Stimulated activated CD8-positive, alpha-beta memory T cell treated with anti-CD3 and anti-CD28 coated beads, Interleukin-4, amount 100 ng/mL, for 48 hours (primary cell): ENCODE results near the gene SGCA.
A peak's percentile ranks its signal among the peaks of the same experiment; 100 is the strongest.

Experiments
- DNase-seq: peaks from one replicate; pipeline ENCODE4 v3.0.0-alpha.2; 2020

Gene SGCA

DNA sequence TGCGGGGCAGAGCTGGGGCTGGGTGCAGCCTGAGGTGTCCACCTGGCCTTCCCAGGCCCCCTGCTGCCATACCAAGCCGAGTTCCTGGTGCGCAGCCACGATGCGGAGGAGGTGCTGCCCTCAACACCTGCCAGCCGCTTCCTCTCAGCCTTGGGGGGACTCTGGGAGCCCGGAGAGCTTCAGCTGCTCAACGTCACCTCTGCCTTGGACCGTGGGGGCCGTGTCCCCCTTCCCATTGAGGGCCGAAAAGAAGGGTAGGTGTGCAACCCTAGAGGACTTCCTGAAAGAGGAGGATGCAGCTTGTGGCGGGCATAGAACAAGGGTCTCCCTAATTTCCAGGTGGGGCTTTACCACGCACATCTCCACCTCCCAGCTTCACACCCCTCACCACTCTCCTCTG is 2.5 kb downstream of the SGCA start:
- DNase-seq, result no peak

DNA sequence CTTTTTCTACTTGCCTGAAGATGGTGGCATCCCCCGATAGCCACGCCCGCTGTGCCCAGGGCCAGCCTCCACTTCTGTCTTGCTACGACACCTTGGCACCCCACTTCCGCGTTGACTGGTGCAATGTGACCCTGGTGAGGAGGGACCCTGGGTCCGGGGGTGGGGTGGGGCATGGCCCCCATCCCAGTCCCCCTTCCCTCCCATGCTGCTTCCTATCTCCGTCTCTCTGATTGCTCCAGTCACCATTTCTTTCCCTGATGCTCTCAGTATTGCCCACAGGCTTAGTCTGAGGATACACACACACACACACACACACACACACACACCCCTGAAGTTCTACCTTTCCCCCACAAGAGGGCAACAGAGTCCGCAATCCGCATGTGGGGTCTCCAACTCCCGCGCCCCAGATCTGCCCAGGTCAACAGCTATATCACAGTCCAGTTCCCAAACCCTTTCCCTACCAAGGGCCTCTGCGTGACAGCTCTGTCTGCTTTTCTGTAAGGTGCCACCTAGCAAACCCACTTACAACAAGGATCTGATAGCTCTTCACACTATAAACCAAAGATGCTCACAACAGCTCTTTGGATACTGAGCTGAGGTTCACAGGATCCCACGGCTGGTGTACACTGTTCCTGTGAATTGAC is 3.4 kb downstream of the SGCA start:
- DNase-seq, result peak; percentile 70

DNA sequence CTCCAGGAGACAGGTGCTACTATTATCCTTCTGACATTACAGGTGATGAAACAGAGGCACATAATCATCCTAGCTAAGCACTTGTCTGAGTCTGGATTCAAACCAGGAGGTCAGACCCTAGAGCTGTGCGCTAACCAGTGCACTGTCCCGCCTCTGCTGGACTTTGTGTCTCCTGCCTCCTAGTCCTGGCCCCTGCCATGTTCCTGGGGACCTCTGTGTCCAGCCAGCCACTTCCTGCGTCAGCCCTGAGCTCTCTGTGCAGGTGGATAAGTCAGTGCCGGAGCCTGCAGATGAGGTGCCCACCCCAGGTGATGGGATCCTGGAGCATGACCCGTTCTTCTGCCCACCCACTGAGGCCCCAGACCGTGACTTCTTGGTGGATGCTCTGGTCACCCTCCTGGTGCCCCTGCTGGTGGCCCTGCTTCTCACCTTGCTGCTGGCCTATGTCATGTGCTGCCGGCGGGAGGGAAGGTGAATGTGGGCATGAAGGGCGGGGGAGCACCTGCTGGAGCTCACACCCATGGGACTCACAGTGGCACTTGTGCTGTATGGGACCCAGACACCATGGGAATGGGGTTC is 4.2 kb downstream of the SGCA start:
- no peak for DNase-seq

DNA sequence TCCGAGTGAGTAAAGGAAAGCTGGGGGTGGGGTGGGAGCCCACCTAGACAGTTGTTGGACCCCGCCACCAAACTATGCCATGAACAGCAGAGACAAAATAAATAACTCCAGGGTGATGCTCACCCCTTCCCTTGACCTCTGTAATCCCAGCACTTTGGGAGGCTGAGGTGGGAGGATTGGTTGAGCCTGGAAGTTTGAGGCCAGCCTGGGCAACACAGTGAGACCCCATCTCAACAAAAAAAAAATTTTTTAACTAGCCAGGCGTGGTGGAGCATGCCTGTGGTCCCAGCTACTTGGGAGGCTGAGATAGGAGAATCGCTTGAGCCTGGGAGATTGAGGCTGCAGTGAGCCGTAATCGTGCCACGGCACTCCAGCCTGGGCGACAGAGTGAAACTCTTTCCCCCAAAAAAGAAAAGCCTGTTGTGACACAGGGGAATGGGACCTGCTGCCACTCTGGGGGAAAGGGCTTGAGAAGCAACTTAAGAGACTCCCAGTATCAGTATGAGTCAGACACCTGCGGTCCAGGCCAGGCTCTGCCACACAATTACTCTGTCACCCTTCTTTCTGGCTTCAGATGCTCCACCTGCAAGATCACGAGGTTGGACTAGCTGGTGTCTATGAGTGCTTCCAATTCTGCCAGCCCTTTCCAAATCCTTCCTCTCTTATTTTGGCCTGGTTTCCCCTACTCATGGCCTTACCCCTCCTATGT is 5.0 kb downstream of the SGCA start:
- DNase-seq, result no peak

DNA sequence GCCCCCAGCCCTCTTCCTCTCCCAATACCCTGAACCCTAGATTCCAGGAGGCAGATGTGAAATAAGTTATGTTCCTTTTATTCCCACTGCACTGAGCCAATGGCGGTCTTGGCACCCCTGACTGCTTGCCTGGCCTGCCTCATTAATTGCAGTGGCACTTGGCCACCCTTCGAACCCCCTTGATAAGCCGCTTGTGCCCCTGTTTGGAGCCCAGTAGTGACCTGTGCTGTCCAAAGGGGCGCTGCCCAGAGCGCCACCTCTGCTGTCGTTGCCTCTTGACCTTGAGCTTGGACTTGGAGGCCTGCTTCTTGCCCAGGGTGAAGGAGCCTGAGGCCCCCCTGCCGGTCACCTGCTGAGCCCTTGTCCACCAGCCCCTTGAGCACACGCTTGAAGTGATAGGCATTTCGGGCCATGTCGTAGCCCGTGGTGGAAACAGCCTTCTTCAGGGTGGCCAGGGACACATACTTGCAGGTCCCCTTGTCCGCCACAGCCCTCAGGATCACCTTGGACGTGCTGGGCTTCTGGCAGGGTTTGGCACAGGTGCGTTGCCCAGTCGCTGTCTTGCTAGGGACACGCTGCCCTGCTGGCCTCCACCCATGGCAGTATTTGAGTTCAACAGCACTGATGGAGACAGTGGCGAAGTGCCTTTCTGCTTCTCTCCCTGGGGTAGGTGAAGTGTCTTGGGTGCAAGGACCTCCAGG is 5.7 kb downstream of the SGCA start:
- no peak for DNase-seq

DNA sequence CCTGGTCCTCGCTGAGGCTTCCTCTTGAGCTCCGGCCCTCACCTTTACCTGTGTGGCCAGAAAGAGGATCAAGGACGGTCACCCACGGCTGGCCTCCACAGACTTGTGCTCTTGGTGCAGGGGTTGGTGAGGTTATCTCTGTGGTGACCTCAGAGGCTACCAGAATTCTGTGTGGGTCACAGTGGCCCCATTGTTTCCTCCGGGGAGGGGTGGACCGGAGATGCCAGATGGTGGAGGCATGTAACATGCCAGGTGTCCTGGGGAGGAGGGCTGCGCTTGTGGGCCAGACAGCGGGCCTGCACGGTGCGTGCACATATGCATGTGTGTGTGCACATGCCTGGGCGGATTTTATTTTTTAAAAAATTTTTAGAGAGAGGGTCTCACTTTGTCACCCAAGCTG is 6.3 kb downstream of the SGCA start:
- no peak for DNase-seq

DNA sequence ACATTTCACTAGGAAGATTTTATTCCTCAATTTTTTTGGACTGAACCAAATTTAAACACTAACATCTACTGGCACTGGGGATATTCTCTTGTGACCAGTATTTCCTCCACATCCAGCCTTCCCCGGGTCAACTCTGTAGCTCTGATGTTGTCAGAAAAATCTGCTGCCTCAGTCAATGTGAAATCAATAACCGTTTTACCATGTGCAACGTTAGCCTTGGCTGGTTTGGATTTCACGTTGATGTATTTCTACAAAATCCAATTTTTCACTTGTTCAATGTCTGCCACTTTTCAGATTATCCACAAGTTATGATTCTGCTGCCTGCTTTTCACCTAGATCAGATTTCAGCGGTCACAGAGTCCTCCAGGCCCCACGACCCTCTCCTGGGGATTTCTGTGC is 7.1 kb downstream of the SGCA start:
- no peak for DNase-seq

DNA sequence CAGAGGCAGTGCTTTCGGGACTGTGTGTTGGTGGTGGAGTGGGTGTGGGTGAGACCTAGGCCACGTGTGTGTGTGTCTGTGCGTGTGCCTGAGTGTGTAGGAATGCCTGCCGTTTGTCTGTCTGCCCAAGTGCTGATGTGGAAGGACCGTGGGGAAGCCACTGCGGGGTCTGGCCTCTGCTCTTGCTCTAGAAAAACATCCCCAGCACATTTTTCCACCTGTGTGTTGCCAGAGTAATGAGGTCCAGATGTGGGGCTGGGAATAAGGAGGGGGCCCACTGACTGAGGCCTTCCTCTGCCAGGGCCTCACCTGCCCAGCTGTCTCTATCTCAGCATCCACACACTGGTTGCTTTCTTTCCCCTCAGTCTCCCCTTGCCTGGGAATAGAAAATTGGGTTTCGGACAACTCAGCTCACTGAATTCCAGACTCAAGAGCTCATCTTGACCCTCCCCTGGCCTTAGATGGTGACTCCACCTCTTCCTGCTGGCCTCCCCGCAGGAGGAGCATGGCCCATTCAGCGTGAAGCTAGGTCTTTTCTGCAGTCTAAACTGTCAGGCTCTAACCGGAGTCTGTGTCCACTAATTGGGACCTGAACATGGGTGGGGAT is 7.6 kb downstream of the SGCA start:
- no peak for DNase-seq

DNA sequence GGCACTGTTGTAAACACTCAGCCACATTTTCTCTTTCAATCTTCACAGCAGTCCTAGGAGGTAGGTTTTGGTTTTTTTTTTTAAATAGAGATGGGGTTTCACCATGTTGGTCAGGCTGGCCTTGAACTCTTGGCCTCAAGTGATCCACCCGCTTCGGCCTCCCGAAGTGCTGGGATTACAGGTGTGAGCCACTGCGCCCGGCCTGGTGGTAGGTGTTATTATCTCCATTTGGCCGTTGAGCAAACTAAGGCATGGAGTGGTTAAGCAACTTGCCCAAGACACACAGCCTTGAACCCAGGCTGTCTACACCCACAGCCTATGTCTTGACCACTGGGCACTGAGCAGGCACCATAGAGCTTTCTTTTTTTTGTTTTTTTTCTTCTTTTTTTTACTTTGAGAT is 8.6 kb downstream of the SGCA start:
- no peak for DNase-seq

DNA sequence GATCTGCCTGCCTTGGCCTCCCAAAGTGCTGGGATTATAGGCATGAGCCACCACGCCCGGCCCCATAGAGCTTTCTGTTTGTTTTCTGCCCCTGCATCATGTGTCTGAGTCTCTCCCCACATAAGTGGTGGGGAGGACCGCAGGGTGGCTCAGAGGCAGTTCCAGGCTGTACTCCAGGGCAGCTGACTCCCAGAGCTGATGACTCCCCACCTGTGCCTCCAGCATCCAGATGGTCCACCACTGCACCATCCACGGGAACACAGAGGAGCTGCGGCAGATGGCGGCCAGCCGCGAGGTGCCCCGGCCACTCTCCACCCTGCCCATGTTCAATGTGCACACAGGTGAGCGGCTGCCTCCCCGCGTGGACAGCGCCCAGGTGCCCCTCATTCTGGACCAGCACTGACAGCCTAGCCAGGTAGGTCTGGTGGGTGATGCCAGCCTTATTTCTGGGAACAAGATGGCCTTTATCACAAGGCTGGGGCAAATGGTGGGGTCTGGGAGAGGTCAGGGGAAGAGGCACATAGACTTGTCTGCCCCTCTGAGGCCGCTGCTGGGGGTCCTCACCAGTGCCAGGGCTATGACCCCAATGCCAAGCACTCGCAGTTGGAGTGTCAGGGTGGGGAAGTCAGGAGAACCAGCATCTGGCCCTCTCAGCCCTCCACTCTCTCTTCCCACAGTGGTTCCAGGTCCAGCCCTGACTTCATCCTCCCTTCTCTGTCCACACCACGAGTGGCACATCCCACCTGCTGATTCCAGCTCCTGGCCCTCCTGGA is 9.4 kb downstream of the SGCA start:
- no peak for DNase-seq

DNA sequence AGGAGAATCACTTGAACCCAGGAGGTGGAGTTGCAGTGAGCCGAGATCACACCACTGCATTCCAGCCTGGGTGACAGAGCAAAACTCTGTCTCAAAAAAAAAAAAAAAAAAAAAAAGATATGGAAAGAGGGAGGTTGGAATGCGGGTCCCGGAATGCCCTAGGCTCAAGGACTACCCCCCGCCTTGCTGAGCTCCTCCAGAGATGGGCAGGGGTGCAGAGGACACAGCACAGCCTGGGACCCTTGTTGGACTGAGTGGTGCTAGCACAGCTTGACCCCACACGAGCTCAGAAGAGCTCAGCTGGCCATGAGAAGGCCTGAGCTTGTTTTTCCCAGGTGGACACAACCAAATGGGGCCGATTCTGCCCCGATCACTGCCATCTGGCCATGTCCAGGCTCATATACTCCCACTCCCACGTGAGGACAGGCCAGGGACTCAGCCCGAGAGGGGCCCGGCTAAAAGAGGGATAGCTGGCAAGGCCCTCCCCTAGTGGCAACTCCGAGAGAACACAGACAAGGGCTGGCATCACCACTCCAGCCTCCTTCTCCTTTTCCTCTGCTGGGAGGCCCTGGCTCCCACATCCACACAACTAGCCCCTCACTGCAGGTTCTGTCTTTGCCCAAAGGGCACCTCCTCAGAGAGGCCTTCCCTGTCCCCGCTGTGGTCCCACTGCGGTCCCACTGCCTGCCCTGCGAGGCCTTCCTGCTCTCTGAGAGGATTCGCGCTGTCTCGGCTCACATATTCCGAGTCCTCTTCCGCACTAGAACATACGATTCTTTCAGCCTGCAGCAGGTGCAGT is 11.0 kb downstream of the SGCA start:
- no peak for DNase-seq

DNA sequence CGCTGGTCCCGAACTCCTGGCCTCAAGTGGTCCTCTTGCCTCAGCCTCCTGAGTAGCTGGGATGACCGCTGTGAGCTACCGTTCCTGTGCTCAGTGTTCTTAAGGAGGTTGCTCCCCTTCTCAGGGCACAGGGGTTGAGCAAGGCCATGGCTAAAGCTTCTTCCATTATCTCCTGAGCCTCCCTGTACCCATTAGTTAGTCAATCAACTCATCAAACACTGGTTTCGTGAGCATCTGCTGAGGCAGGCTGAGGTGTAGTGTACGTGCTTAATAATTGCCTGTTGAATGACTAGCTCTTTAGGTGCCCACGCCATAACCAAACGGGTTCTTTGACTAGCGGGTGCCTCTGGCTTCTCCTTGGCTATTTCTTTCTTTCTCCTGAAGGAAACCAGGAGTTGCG is 11.7 kb downstream of the SGCA start:
- DNase-seq, result no peak

DNA sequence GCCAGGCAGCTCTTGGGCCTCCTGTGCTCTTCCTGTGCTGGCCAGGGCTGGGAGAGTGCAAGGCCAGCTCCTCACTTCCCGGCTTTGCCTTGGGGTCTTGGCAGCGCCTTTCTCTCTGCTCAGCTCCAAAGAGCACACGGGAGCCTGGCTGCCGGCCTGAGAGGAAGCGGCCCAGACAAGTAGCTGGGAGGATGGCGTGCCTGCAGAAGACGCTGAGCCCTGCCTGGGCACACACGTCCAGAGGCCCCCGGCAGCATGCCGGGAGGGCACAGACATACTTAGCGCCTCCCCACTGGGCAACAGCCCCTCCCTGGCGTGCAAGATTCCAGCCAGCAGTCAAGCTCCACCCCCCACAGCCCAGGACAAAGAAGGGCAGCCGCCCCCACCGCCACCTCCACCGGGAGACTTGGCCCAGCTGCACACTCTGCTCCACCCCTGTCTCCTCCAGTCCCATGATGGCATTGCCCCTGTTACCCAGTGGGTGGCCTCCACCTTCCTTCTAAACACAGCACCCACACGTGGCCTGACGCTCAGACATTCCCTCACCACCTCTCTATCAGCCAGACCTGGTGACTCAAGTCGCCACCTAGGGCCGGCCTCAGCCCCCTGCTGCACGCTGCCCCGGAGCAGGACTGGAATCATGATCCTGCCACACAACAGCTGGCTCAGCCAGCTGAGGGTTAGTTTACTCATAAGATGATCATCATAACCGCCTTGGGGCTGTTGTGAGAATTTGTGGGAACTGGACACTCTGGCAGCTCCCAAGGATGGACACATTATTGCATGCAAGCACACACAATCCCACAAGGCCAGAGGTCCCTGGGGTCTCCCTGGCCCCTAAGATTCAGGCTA is 12.4 kb downstream of the SGCA start:
- DNase-seq, result peak; percentile 64

DNA sequence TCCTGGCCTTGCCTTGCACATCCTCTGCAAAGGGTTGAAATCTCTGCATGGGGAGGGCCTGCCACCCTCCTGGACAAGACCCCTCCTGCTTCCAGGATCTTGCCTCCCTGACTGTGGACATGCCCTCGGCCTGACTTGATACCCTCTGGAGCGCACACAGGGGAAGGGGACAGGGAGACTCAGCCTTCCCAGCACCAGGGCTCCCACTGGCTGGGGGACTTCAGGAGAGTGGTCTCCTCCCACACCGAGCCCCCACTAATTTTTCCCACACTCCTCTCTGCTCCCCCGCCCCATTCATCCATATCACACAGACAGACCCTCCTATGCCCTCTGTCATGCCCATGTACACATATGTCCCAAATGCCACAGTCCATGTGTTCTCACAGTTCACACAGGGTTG is 14.3 kb downstream of the SGCA start:
- DNase-seq, result no peak

DNA sequence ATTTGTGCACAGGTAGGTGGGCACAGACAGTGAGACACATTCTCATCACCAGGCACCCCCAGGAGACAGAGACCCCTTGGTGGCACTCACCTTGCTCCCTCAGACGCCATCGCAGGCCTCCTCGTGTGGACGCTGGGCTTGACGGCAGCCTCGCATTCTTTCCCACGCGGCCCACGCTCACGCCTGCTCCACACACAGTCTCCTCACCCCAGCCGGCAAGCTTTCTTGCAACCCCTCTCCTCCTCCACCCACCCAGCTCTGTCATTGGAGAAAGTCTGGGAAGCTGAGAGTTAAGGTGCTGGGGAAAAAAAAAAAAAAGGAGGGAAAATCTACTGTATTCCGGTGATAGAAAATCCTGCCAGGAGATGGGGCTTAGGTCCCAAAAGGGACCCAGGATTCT is 14.8 kb downstream of the SGCA start:
- no peak for DNase-seq

DNA sequence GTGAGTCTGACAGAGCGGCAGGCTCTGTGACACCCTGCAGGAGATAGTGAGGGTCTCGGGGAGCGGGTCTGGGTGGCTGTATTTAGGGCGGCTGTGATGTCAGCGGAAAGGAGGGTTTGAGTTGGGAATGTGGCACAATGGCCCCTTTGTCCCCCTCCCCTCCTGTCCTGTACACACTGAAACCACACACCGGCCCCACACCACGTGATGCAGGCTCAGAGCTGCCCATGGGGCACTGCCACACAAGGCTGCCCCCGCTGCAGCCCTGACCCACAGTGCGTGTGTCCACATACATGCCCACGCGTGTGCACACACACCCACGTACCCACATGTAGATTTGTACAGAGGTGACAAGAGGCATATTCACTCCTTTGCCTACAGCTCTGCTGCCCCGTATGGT is 15.3 kb downstream of the SGCA start:
- no peak for DNase-seq

DNA sequence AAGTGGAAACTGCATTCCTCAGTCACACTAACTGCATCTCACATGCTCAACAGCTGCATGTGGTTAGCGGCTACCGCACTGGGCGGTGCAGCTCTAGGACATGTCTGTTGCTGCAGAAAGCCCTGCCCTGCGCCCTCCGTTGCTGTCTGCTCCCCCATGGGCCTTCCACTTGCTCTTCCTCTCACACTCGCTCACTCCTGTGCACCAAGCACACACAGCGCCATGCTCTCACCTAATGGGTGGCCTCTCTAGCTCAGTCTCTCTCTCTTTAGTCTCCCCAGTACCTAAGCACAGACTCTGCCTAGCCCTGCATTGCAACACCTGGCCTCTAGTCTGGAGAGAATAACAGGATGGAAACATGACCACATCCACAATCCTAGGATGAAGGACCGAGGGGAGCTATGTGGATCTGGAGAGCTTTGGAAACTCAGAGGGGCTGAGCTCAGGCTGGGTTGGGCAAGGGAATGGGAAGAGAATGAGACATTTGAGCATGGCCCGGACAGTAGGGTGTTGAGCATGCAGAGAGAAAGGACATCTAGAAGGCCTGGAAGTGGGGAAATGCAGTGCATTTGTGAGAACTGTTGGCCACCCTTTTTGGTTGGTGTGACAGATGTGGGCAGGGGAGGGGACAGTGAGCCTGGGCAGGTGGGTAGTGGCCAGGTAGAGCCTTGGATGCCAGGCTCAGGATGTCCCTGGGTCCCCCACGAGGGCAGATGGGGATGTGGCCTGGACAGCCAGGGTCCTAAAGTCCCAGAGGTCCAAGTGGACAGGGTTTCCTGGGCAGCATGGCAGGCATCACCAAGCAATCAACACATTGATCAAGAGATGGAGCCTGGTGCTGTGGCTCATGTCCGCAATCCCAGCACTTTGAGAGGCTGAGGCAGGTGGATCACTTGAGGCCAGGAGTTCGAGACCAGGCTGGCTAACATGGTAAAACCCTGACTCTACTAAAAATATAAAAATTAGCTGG is 16.1 kb downstream of the SGCA start:
- DNase-seq, result no peak

DNA sequence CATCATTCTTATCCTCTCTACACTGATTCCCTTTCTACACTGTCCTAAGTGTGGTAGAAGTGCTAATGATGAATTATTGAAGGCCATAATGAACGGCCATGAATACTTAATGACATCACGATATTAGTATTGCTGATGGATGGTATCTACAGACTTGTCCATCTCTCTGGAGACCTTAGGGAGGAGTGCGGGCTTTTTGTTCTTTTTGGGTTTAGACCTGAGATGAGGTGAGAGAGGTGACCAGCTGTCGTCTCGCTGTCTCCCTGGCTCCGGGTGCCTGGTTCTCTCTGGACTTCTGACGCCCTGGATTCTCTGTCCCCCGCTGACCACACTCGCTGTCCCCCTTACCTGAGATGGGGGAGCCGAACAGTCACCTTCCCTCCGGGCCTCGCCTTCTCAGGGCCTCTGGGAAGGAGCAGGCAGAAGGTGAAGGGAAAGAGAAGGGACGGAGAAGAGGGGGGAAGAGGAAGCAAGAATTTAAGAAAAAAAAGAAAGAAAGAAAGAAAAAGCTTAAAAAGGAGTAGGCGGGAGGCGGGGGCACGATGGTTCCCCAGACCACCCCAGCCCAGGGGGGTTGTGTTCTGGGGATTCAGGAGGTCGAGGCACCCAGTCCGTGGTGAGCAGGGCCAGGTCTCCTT is 17.1 kb downstream of the SGCA start:
- no peak for DNase-seq

DNA sequence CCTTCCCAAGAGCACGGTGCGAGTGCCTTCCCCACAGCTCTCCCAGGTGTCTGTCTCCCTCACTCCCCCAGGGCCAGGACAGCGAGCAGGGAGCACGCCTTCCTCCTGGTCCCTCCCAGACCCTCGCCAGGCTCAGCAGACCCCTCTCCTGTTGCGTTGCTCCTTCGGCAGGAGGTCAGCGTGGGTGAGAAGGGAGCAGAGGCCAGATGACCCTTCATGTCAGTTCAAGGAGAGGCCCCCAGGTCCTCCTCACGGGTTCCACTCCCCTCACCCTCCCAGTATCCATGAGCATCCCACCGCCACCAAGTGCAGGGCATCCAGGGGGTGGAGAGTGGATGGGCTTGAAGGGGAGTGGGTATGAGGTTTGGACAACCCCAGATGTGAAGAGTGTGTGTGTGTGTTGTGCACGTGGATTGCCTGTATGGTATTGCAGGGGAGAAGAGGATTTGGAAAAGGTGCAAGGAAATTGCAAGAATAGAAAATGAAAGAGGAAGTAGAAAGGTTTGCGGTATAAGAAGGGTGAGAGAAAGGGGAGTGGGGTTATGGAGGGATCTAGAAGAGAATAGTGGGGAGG is 17.7 kb downstream of the SGCA start:
- DNase-seq, result no peak
